DMS153 treated with DMSO at 0.1 percent for 48 hours (cell line): ENCODE measurements around the gene GNG2.

Source experiments
- DNase-seq: peaks from one replicate; lab custom pipeline; 2025; ENCODE audit not compliant: unreplicated experiment; lab: John Stamatoyannopoulos, UW

The GNG2 gene

DNA sequence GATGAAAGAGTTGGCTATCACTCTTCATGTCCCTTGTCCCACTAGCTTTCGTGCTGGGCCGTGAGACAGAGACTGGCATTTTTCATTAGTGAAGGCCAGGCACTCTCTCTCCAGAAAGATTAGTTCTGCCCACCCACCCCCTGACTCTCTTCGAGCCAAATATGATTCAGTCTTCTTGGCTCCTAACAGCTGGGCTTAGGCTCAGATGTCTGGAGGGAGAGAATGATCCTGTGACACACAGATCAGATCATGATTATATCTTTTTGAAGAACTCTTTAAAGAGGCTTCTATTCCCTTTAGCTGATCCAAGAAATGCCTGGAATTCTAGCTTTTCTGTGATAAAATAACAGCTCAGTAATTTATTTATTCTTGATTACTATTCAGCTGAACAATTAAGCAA lies 5.2 kb upstream of the GNG2 start:
- DNase-seq: no peak

GRCh38 chr14:51856792-51857296 lies 3.6 kb upstream of the GNG2 start:
- no peak for DNase-seq

GRCh38 chr14:51859131-51859530 lies 1.3 kb upstream of the GNG2 start:
- DNase-seq: no peak

DNA sequence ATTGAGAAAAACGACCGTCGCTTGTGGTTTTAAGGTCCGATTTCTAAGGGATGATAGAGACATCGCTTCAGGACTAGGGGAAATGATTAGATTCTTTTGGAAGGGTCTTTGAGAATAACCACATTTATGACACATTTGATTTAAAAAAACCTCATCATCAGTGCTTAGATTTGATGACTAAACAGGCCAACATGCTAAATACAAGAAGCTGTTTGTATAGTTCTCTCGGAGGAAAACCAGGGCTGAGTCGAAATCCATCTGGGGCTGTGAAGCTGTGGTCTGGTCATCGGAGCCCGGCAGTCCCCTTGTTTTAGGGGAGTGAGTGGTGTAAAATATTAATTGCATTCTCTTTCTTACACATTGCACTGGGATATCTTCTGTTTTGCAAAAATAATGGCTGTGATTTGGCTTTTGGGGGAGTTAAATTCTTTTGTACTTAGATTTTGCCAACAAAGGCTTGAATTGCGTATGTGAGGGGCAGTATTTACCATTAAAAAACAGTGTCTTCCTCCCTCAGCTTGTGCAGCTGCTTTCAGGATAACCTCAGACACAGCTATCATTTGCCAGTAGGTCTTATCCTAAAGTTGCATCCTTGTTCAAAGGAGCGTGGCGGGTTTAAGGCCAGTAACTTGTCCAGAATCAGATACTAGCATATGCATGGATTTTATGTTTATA lies 550 bp downstream of the GNG2 start:
- DNase-seq: peak; percentile 45

DNA sequence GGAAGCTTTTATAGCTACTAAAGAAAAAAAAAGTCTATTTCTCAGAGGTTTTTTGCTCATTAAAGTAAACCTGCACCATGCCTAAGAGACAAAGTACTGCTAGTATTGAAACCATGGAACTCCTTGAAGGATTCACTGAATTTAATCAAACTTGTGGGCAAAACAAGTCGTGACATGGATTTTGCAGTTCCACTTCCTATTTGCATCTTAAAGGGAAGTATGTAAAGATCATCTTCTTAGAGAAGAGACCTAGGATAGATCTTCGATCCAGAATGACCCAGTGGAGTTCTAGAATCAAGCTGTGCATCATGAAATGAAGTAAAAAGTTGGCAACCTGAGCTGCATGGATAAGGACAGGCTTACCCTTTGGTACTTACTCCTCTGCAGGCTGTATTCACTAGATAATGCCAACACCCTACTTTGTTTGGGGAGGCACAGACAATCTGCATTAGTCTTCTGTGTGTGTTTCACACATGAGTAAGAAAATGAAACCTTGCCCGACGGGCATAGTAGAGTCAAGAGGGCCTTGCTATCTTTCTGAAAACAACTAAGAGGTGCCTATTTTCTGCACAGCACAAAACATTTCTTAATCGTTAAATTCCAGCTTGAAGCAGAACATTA lies 1.9 kb downstream of the GNG2 start:
- no peak for DNase-seq

- no peak for DNase-seq
Measured at GRCh38 chr14:51862860-51863259, 2.4 kb downstream of the GNG2 start.

GRCh38 chr14:51865953-51866747 lies 5.7 kb downstream of the GNG2 start:
- DNase-seq: no peak

DNA sequence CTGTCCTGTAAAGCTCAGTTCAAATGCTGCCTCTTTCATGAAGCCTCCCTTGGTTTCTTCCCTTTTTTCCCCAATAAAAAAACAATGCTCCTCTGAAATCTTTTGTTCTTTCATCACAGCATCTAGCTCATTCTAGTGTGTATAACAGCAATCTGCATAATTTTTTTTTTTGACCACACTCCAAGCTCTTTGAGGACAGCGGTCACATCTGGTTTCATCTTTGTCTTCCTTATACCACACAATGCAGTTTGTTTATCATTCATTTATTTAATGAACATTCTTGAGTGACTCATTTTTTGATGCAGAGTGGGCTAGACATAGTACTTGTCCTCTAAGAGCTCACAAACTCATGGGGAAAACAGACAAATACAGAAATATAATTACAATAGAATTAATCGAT lies 7.3 kb downstream of the GNG2 start:
- no peak for DNase-seq

GRCh38 chr14:51868405-51868804 lies 8.0 kb downstream of the GNG2 start:
- no peak for DNase-seq

DNA sequence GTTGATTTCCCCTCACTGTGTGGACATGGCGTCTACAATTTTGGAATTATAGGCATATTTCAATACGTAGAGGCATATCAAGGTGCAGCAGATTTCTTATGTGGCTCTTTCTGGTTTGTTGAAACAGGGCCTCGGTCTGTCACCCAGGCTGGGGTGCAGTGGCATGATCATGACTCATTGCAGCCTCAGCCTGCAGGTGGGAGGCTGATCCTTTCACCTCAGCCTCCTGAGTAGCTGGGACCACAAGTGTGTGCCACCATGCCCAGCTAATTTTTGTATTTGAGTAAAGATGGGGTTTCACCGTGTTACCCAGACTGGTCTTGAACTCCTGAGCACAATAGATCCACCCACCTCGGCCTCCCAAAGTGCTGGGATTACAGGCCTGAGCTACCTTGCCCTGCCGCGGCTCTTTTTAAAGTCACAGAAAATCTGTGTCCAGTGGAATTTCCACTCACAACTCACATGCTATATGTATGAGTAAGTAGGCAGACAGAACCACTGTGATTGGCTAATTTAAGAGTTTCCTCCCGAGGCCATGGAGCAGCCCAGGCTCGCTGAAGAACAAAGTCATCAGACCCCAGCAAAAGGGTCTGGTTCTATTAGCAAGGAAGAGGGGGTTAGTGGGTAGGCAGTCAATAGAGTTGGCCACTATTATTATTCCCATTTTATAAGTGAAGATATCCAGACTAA lies 9.1 kb downstream of the GNG2 start:
- no peak for DNase-seq

GRCh38 chr14:51870606-51871005 lies 10.2 kb downstream of the GNG2 start:
- no peak for DNase-seq

- DNase-seq: no peak
Measured at GRCh38 chr14:51871846-51872245, 11.4 kb downstream of the GNG2 start.

- DNase-seq: no peak
Measured at GRCh38 chr14:51872396-51872795, 12.0 kb downstream of the GNG2 start.

GRCh38 chr14:51873221-51873893 lies 12.9 kb downstream of the GNG2 start:
- DNase-seq: no peak

GRCh38 chr14:51877810-51878209 lies 17.4 kb downstream of the GNG2 start:
- DNase-seq: no peak

DNA sequence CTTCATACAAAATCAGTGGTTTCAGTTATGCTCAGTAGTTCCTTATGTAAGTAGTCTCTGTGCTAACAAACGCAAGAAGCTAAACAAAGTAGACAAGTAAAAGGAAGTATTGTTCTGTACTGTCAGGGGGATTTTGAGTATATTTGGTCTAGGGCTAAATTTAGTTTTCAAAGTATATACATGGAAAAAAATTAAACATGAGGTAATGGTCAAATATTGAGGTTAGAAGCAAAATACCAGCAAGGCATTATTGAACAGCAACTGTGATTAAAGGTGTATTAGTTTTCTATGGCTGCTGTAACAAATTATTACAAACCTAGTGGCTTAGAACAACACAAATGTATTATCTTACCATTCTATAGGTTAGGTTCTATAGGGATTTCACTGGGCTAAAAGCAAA lies 18.8 kb downstream of the GNG2 start:
- no peak for DNase-seq

GRCh38 chr14:51880835-51881580 lies 20.6 kb downstream of the GNG2 start:
- DNase-seq: no peak

GRCh38 chr14:51881636-51882035 lies 21.2 kb downstream of the GNG2 start:
- no peak for DNase-seq

DNA sequence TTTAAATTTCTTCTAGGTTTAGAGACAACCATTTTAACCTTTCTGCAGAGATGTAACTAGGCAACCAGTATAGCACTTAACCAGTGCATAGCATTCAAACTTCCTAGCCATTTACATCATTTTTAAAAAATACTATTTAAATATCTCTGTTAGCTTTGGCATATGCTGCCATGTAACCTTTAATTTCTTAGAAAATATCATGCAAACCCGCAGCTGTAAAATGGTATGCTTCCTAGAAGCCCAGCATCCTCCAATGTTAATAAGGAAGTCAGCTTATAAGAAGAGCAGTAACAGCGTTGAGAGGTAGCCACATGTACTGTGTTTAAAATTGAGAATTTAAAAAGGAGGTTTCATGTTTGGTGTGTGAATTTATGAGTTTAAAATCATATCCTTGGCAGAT lies 22.8 kb downstream of the GNG2 start:
- no peak for DNase-seq
